ENCODE data around the gene GPR18.
"Not testable (repeated sequence)": the region's sequence is repeated elsewhere in the genome, so short reads cannot be mapped to it uniquely, and the experiment has no call there.

GPR18 gene

GRCh38 chr13:99265162-99265800, 7.1 kb upstream of the GPR18 start:
- no peak for DNase-seq

- DNase-seq, result no peak
These were observed 5.9 kb upstream of the GPR18 start for GRCh38 chr13:99264051-99264450.

- no peak for DNase-seq
These were observed 5.1 kb upstream of the GPR18 start for GRCh38 chr13:99263126-99263785.

GRCh38 chr13:99261059-99261458, 2.9 kb upstream of the GPR18 start:
- no peak for DNase-seq

- no peak for DNase-seq
These were observed 2.0 kb upstream of the GPR18 start for GRCh38 chr13:99260216-99260615.

- DNase-seq, result no peak
These were observed 767 bp upstream of the GPR18 start for GRCh38 chr13:99258946-99259345.

- DNase-seq, result no peak
These were observed 888 bp downstream of the GPR18 start for GRCh38 chr13:99257291-99257690.

- DNase-seq, result no peak
These were observed 1.5 kb downstream of the GPR18 start for GRCh38 chr13:99256709-99257108.

- DNase-seq, result no peak
These were observed 1.9 kb downstream of the GPR18 start for GRCh38 chr13:99256283-99256682.

GRCh38 chr13:99255271-99255670, 2.9 kb downstream of the GPR18 start:
- no peak for DNase-seq

GRCh38 chr13:99254830-99255229, 3.3 kb downstream of the GPR18 start:
- DNase-seq, result no peak

- DNase-seq, result no peak
These were observed 6.3 kb downstream of the GPR18 start for GRCh38 chr13:99251921-99252320.

GRCh38 chr13:99250982-99251825, 7.0 kb downstream of the GPR18 start:
- DNase-seq, result no peak

GRCh38 chr13:99249606-99250005, 8.6 kb downstream of the GPR18 start:
- DNase-seq, result not testable (repeated sequence)

GRCh38 chr13:99249178-99249577, 9.0 kb downstream of the GPR18 start:
- not testable (repeated sequence) for DNase-seq

GRCh38 chr13:99246100-99246499, 12.1 kb downstream of the GPR18 start:
- DNase-seq, result no peak

GRCh38 chr13:99237981-99238662, 20.1 kb downstream of the GPR18 start:
- DNase-seq, result no peak

- DNase-seq, result no peak
These were observed 26.5 kb downstream of the GPR18 start for GRCh38 chr13:99231721-99232120.

GRCh38 chr13:99230991-99231390, 27.2 kb downstream of the GPR18 start:
- no peak for DNase-seq

- DNase-seq, result not testable (repeated sequence)
These were observed 27.6 kb downstream of the GPR18 start for GRCh38 chr13:99230588-99230987.

GRCh38 chr13:99228737-99229691, 29.2 kb downstream of the GPR18 start:
- DNase-seq, result no peak

Measured in NCI-H774 (cell line).